Endodermal cell (in vitro differentiated cells): ENCODE results near the gene KLHL17. TPM values are rescaled to one million over a fixed set of nuclear protein-coding genes. Genes with fewer than 3 reads are reported as not detected.

ENCODE experiments used
- DNase-seq: peaks from one replicate; pipeline ENCODE4 v3.0.0-alpha.2; 2017
- H3K27ac ChIP-seq: 2 replicates; pipeline ENCODE4 v1.5.1; 2013; ENCODE audit warnings: mild to moderate bottlenecking, low read depth, low read length, moderate library complexity
- H3K27me3 ChIP-seq: 2 replicates; pipeline ENCODE4 v1.6.1; 2013; ENCODE audit warnings: mild to moderate bottlenecking, low read length, moderate library complexity; ENCODE audit not compliant: insufficient read depth, control insufficient read depth, poor library complexity, severe bottlenecking
- H3K36me3 ChIP-seq: 2 replicates; pipeline ENCODE4 v1.7.0; 2013; ENCODE audit warnings: mild to moderate bottlenecking, low read length, moderate library complexity; ENCODE audit not compliant: control insufficient read depth, insufficient read depth
- H3K4me1 ChIP-seq: one replicate; pipeline ENCODE4 v1.7.0; 2013; ENCODE audit warnings: low read length; ENCODE audit not compliant: control insufficient read depth, insufficient read depth
- H3K4me3 ChIP-seq: 2 replicates; pipeline ENCODE4 v1.5.1; 2013; ENCODE audit warnings: mild to moderate bottlenecking, low read length, moderate library complexity
- H3K9ac ChIP-seq: 2 replicates; pipeline ENCODE4 v1.6.1; 2013; ENCODE audit warnings: mild to moderate bottlenecking, low read length, moderate library complexity; ENCODE audit not compliant: poor library complexity, severe bottlenecking; ENCODE audit errors: extremely low read depth
- H3K9me3 ChIP-seq: 2 replicates; pipeline ENCODE4 v1.6.1; 2013; ENCODE audit warnings: mild to moderate bottlenecking, low read length, moderate library complexity; ENCODE audit not compliant: control insufficient read depth
- H3K27ac Mint-ChIP-seq: 2 replicates; pipeline ENCODE4 v1.8.0; 2020; ENCODE audit warnings: mixed read lengths
- H3K27me3 Mint-ChIP-seq: 2 replicates; pipeline ENCODE4 v1.8.0; 2021; ENCODE audit warnings: mild to moderate bottlenecking, mixed read lengths; ENCODE audit not compliant: insufficient read depth
- H3K36me3 Mint-ChIP-seq: 2 replicates; pipeline ENCODE4 v1.8.0; 2020; ENCODE audit warnings: low read depth, mixed read lengths
- H3K4me1 Mint-ChIP-seq: 2 replicates; pipeline ENCODE4 v1.8.0; 2020; ENCODE audit warnings: mixed read lengths
- H3K4me3 Mint-ChIP-seq: 2 replicates; pipeline ENCODE4 v1.8.0; 2020; ENCODE audit warnings: mild to moderate bottlenecking, moderate library complexity, mixed read lengths
- H3K9me3 Mint-ChIP-seq: 2 replicates; pipeline ENCODE4 v1.8.0; 2020; ENCODE audit warnings: mild to moderate bottlenecking, mixed read lengths
- WGBS, 2 experiments: methylation state at CpG; one replicate each; pipeline versions ENCODE4 v1.1.5 to v1.1.7; 2013; ENCODE audit warnings: missing lambda C conversion rate in 2 of 2, mixed read lengths in 1 of 2; ENCODE audit not compliant: insufficient coverage in 1 of 2, insufficient read length in 1 of 2; 5-methylcytosine and 5-hydroxymethylcytosine counted together
- total RNA-seq, 2 donors: library from RNA; stranded (reverse); fragmentation: NEBNext Ultra II Directional in 1 of 2; extraction: Animal tissue kit (Norgen Biotek cat#: 25700) in 1 of 2; gene quantifications; 2 replicates in 1 of 2; 3 replicates in 1 of 2; pipeline ENCODE4 v1.2.1, GENCODE V29; 2021
- TF ChIP-seq, protein P1 (sequence below): fragments of 200-600 bp; sonication (generic); conservative IDR thresholded peaks from 2 replicates; pipeline ENCODE4 v1.5.0; 2021; ENCODE audit warnings: antibody characterized with exemption, mild to moderate bottlenecking

KLHL17 gene
- total RNA-seq, 2 donors from 2014 or later = 49.2 to 58.2 TPM

DNA sequence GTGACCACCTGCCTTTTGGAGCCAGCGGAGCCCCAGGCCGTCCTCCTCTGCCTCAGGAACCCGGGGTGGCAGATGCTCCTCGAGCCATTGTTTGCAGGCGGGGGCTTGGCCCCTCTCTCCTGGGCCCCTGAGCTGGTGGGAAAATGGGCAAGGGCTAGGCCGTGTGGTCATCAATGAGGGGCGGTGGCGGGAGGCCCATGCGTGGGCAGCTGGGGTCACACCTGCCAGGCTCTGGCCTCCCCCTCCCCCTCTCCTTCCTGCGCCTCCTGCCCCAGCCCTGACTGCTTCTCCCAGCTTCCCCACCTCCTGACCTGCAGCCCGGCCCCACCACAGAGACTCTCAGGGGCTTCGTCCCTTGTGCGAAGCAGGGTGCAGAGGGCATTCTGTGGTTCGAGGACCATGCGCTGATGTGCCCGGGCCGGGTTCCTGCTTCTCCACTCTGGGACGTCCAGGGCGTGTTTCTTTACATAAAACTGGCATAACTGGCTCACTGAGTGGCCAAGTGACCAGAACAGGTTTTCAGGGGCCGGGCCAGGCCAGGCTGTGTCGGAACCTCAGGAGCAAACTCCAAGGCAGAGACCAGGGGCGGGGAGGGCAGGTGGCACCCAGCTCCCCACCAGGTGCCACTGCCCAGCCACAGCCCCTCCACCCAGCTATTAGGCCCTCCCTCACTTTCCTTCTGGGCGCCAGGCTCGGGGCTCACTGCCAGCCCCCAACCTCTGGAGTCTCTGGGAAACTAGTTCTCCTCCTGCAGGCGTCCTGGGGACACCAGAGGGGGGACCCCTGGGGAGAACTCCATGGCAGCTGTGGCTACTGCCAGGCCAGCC lies 27.4 kb upstream of the KLHL17 start:
- H3K27ac Mint-ChIP-seq = no peak overlapping the region
- H3K9me3 Mint-ChIP-seq = no peaks in the 10 kb centered on the region
- Histone ChIP-seq H3K9ac (no peak overlapping the region), H3K4me1 (peaks cover 12% of the 10 kb centered on the region), H3K36me3 (no peaks in the 10 kb centered on the region), H3K4me3 (no peak overlapping the region), H3K27ac (no peak overlapping the region), H3K27me3 (peaks cover 38% of the 10 kb centered on the region), H3K9me3 (no peaks in the 10 kb centered on the region)
- no peak overlapping the region for H3K4me3 Mint-ChIP-seq
- H3K4me1 Mint-ChIP-seq = peaks cover 20% of the 10 kb centered on the region
- TF ChIP-seq, protein P1, sequence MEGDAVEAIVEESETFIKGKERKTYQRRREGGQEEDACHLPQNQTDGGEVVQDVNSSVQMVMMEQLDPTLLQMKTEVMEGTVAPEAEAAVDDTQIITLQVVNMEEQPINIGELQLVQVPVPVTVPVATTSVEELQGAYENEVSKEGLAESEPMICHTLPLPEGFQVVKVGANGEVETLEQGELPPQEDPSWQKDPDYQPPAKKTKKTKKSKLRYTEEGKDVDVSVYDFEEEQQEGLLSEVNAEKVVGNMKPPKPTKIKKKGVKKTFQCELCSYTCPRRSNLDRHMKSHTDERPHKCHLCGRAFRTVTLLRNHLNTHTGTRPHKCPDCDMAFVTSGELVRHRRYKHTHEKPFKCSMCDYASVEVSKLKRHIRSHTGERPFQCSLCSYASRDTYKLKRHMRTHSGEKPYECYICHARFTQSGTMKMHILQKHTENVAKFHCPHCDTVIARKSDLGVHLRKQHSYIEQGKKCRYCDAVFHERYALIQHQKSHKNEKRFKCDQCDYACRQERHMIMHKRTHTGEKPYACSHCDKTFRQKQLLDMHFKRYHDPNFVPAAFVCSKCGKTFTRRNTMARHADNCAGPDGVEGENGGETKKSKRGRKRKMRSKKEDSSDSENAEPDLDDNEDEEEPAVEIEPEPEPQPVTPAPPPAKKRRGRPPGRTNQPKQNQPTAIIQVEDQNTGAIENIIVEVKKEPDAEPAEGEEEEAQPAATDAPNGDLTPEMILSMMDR = no peak
- 75 to 83% methylated on average over 12 to 25 of the region's 25 CpGs for WGBS, 2 experiments
- DNase-seq = no peak
- H3K27me3 Mint-ChIP-seq = peaks cover 51% of the 10 kb centered on the region
- peaks cover 12% of the 10 kb centered on the region for H3K36me3 Mint-ChIP-seq

DNA sequence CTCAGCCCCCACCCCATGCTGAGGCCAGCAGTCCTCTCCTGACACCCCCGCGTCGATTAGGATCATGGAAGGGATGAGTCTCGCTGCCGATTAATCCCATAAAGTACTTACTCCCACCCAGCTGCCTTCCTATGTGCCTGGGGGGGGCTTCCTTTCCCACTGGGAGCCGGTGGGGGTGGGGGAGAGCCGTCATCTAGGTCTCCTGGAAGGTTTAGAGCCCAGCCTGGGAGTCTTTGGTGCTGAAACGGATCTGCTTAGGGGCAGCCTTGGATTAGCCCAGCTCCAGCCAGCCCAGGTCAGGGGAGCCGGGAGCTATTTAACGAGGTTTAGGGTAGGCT lies 26.8 kb upstream of the KLHL17 start:
- Mint-ChIP-seq H3K4me1 (peaks cover 23% of the 10 kb centered on the region), H3K36me3 (peaks cover 12% of the 10 kb centered on the region), H3K27ac (no peak overlapping the region), H3K9me3 (no peaks in the 10 kb centered on the region), H3K27me3 (peaks cover 53% of the 10 kb centered on the region), H3K4me3 (no peak overlapping the region)
- H3K27ac ChIP-seq = no peak overlapping the region
- TF ChIP-seq, protein P1 = no peak
- H3K9ac ChIP-seq = no peak overlapping the region
- no peaks in the 10 kb centered on the region for H3K36me3 ChIP-seq
- WGBS, 2 experiments = 20 to 46% methylated on average over 1 to 10 of the region's 10 CpGs
- no peaks in the 10 kb centered on the region for H3K9me3 ChIP-seq
- no peak overlapping the region for H3K4me3 ChIP-seq
- peaks cover 32% of the 10 kb centered on the region for H3K27me3 ChIP-seq
- DNase-seq = peak; percentile 53
- peaks cover 12% of the 10 kb centered on the region for H3K4me1 ChIP-seq

DNA sequence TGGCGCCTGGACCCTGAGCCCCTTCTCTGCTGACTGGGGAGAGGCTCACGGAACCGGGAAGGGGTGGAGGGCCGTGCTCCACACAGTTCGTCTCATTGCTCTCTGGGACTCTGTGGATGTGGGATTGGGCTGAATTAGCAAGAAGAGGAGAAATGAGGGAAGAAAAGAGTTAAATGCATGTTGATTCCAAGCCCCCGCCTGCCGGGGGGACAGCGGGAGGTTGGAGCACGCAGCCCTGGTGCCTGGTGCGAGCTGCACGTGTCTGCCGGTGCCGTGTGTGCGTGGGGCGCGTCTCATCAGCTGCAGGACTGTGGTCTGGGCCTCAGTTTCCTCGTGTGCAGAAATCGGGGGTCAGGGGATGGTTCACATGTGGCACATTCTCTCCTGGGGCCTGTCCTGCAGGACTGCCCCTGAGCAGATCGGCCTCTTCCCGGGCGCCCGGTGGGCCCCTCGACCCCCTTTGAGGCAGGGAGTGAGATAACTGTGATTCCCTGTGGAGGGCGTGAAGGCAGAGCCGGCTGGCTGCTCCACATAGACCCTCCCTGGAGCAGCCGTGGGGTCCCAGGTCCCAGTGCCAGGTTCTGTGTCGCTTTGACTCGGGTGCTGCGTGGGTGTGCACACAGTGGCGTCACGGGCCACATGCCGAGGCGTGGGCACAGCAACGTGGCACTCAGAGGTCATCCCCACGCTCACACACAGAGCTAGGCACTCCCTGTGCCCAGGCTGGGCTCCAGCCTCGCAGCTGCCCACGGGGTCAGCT lies 25.2 kb upstream of the KLHL17 start:
- TF ChIP-seq, protein P1 = no peak
- Histone ChIP-seq H3K4me3 (no peak overlapping the region), H3K4me1 (peaks cover 23% of the 10 kb centered on the region), H3K36me3 (no peaks in the 10 kb centered on the region), H3K27ac (no peak overlapping the region), H3K9me3 (no peaks in the 10 kb centered on the region), H3K9ac (no peak overlapping the region), H3K27me3 (peaks cover 27% of the 10 kb centered on the region)
- Mint-ChIP-seq H3K27me3 (peaks cover 44% of the 10 kb centered on the region), H3K4me3 (peak overlapping the region; percentile 36), H3K36me3 (peaks cover 5% of the 10 kb centered on the region), H3K27ac (peak overlapping the region; percentile 78), H3K4me1 (peaks cover 31% of the 10 kb centered on the region), H3K9me3 (no peaks in the 10 kb centered on the region)
- WGBS, 2 experiments = 19% methylated on average over 11 to 37 of the region's 37 CpGs
- peak; percentile 56 for DNase-seq
